Measurements from ENCODE around the gene ASPDH.

ASPDH gene

GRCh38 chr19:50513746-50514345, at the start of gene ASPDH:
ASPDH (minus strand) TSS chr19:50513913; CDS start chr19:50513823, 90 bp downstream.
- no peak for DNase-seq

- DNase-seq = no peak
These were observed 49.3 kb upstream of the ASPDH start for GRCh38 chr19:50562996-50563395.

- DNase-seq = no peak
These were observed 48.6 kb upstream of the ASPDH start for GRCh38 chr19:50562329-50562728.

GRCh38 chr19:50559636-50560035, 45.9 kb upstream of the ASPDH start:
- no peak for DNase-seq

- DNase-seq = no peak
These were observed 44.7 kb upstream of the ASPDH start for GRCh38 chr19:50558449-50558848.

GRCh38 chr19:50558039-50558438, 44.3 kb upstream of the ASPDH start:
- DNase-seq = no peak

- no peak for DNase-seq
These were observed 43.4 kb upstream of the ASPDH start for GRCh38 chr19:50557009-50557613.

- no peak for DNase-seq
These were observed 42.7 kb upstream of the ASPDH start for GRCh38 chr19:50556282-50557008.

- no peak for DNase-seq
These were observed 42.0 kb upstream of the ASPDH start for GRCh38 chr19:50555450-50556281.

- DNase-seq = no peak
These were observed 41.3 kb upstream of the ASPDH start for GRCh38 chr19:50555033-50555432.

- DNase-seq = no peak
These were observed 40.5 kb upstream of the ASPDH start for GRCh38 chr19:50554212-50554611.

- no peak for DNase-seq
These were observed 39.5 kb upstream of the ASPDH start for GRCh38 chr19:50553134-50553703.

GRCh38 chr19:50552540-50552939, 38.8 kb upstream of the ASPDH start:
- DNase-seq = no peak

- DNase-seq = no peak
These were observed 38.0 kb upstream of the ASPDH start for GRCh38 chr19:50551715-50552187.

GRCh38 chr19:50551034-50551714, 37.5 kb upstream of the ASPDH start:
- DNase-seq = no peak

GRCh38 chr19:50550594-50550966, 36.9 kb upstream of the ASPDH start:
- DNase-seq = no peak

GRCh38 chr19:50549927-50550593, 36.3 kb upstream of the ASPDH start:
- no peak for DNase-seq

GRCh38 chr19:50549059-50549926, 35.6 kb upstream of the ASPDH start:
- DNase-seq = no peak

- DNase-seq = no peak
These were observed 34.7 kb upstream of the ASPDH start for GRCh38 chr19:50548191-50549058.

All from NCI-H510A treated with DMSO at 0.1 percent for 48 hours (cell line).